Measurements from ENCODE around the gene RESF1.

The RESF1 gene

DNA sequence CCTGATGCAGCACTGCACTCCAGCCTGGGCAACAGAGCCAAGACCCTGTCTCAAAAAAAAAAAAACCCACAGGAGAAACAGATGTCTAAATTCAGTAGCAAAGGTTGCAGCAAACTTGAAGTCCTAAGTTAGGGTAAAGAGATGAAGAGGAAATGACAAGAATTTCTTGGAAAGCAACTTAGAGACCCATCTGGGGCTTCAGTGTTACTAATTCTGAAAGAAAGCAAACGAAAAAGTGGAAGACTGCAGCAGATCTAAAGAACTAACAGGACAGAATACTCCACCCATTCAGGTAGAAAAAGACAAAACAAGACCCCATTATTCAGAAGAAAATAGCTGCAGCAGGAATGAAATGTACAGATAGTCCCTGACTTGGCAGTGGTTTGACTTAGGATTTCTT, 31.9 kb downstream of the RESF1 start:
- ChIA-PET POLR2A (no interaction called here), CTCF (interaction anchor here (0.6 kb wide), 1 partner anchor 39 kb away, joined by 3 read pairs; no protein-coding TSS in a partner anchor)
- Histone ChIP-seq H3K36me3 (ENCODE audit: control insufficient read depth in 2 of 2, insufficient read depth in 1 of 2, low read length in 2 of 2) (peaks cover 0 to 17% of the 10 kb centered on the region in 2 experiments; a peak in 2 of 3 replicates), H3K9me3 (ENCODE audit: control insufficient read depth, insufficient read depth, low read depth, low read length) (no peaks in the 10 kb centered on the region), H3K4me1 (ENCODE audit: control insufficient read depth, insufficient read depth, low read length) (no peaks in the 10 kb centered on the region), H3K4me3 (ENCODE audit: low read depth, low read length) (no peak overlapping the region), H3K27ac (ENCODE audit: extremely low read depth, low read depth, low read length) (no peak overlapping the region)
- TF ChIP-seq ZNF530 (tag by site-specific recombination; IDR thresholded peaks at IDR 0.05; ENCODE audit: low read depth) (no peak), ZNF670 (tag by site-specific recombination; IDR thresholded peaks at IDR 0.05; ENCODE audit: low read depth) (no peak)
- TF ChIP-seq, protein P1, sequence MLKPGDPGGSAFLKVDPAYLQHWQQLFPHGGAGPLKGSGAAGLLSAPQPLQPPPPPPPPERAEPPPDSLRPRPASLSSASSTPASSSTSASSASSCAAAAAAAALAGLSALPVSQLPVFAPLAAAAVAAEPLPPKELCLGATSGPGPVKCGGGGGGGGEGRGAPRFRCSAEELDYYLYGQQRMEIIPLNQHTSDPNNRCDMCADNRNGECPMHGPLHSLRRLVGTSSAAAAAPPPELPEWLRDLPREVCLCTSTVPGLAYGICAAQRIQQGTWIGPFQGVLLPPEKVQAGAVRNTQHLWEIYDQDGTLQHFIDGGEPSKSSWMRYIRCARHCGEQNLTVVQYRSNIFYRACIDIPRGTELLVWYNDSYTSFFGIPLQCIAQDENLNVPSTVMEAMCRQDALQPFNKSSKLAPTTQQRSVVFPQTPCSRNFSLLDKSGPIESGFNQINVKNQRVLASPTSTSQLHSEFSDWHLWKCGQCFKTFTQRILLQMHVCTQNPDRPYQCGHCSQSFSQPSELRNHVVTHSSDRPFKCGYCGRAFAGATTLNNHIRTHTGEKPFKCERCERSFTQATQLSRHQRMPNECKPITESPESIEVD (tag by site-specific recombination; IDR thresholded peaks at IDR 0.05), result no peak

DNA sequence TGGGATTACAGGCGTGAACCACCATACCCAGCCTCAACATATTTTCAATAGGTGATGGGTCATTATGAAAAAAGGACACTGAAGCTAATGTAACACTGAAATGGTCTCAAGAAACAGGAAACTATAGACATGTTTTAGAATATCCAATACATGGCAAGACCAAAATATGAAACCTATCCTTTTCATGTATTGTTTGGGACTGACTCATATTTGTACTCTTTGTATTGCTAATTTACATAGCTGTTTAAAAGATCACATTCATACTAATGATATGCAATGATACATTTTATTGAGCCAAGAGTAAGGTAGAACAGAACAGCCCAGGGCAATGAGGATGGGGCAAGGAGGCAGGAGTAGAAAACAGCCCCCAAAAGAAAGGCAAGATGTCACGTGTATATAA, 32.6 kb downstream of the RESF1 start:
- POLR2A ChIA-PET, result no interaction called here
- H3K9me3 ChIP-seq (ENCODE audit: control insufficient read depth, insufficient read depth, low read depth, low read length), result no peaks in the 10 kb centered on the region
- no peak for TF ChIP-seq REST (tag by site-specific recombination; IDR thresholded peaks at IDR 0.05)
- no peak for TF ChIP-seq HOXA7 (CRISPR knock-in tag; IDR thresholded peaks at IDR 0.05; ENCODE audit: borderline replicate concordance)
- no peak overlapping the region for H3K4me3 ChIP-seq (ENCODE audit: low read depth, low read length)
- CTCF ChIA-PET, result no interaction called here
- H3K4me1 ChIP-seq (ENCODE audit: control insufficient read depth, insufficient read depth, low read length), result no peaks in the 10 kb centered on the region
- no peak overlapping the region for H3K27ac ChIP-seq (ENCODE audit: extremely low read depth, low read depth, low read length)
- peaks cover 5 to 22% of the 10 kb centered on the region in 2 experiments; a peak in 2 of 3 replicates for H3K36me3 ChIP-seq (ENCODE audit: control insufficient read depth in 2 of 2, insufficient read depth in 1 of 2, low read length in 2 of 2)

- Histone ChIP-seq H3K4me3 (ENCODE audit: low read depth, low read length) (no peak overlapping the region), H3K36me3 (ENCODE audit: control insufficient read depth in 2 of 2, insufficient read depth in 1 of 2, low read length in 2 of 2) (peaks cover 22 to 27% of the 10 kb centered on the region in 2 experiments; a peak in 2 of 3 replicates), H3K9me3 (ENCODE audit: control insufficient read depth, insufficient read depth, low read depth, low read length) (no peaks in the 10 kb centered on the region), H3K4me1 (ENCODE audit: control insufficient read depth, insufficient read depth, low read length) (no peaks in the 10 kb centered on the region), H3K27ac (ENCODE audit: extremely low read depth, low read depth, low read length) (no peak overlapping the region)
- ChIA-PET CTCF (no interaction called here), POLR2A (no interaction called here)
- no peak for TF ChIP-seq ZNF639 (tag by site-specific recombination; IDR thresholded peaks at IDR 0.05)
Observed at GRCh38 chr12:31999692-32000091, 40.5 kb downstream of the RESF1 start.

GRCh38 chr12:32000373-32001005, 41.3 kb downstream of the RESF1 start:
- Histone ChIP-seq H3K9me3 (ENCODE audit: control insufficient read depth, insufficient read depth, low read depth, low read length) (no peaks in the 10 kb centered on the region), H3K27ac (ENCODE audit: extremely low read depth, low read depth, low read length) (no peak overlapping the region), H3K4me3 (ENCODE audit: low read depth, low read length) (no peak overlapping the region), H3K36me3 (ENCODE audit: control insufficient read depth in 2 of 2, insufficient read depth in 1 of 2, low read length in 2 of 2) (peaks cover 22 to 23% of the 10 kb centered on the region in 2 experiments; a peak in 2 of 3 replicates), H3K4me1 (ENCODE audit: control insufficient read depth, insufficient read depth, low read length) (no peaks in the 10 kb centered on the region)
- ChIA-PET POLR2A (no interaction called here), CTCF (no interaction called here)
- TF ChIP-seq ZBTB26 (tag by site-specific recombination; optimal IDR thresholded peaks at IDR 0.05) (no peak), REST (tag by site-specific recombination; IDR thresholded peaks at IDR 0.05) (no peak), ZNF658 (tag by site-specific recombination; IDR thresholded peaks at IDR 0.05) (no peak), ZNF664 (tag by site-specific recombination; IDR thresholded peaks at IDR 0.05) (no peak), ZNF701 (tag by site-specific recombination; IDR thresholded peaks at IDR 0.05) (no peak)
- TF ChIP-seq, protein P2, sequence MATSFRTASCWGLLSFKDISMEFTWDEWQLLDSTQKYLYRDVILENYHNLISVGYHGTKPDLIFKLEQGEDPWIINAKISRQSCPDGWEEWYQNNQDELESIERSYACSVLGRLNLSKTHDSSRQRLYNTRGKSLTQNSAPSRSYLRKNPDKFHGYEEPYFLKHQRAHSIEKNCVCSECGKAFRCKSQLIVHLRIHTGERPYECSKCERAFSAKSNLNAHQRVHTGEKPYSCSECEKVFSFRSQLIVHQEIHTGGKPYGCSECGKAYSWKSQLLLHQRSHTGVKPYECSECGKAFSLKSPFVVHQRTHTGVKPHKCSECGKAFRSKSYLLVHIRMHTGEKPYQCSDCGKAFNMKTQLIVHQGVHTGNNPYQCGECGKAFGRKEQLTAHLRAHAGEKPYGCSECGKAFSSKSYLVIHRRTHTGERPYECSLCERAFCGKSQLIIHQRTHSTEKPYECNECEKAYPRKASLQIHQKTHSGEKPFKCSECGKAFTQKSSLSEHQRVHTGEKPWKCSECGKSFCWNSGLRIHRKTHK (tag by site-specific recombination; IDR thresholded peaks at IDR 0.05), result no peak

Data from HEK293 (cell line).